Activated CD8-positive, alpha-beta T cell treated with anti-CD3 and anti-CD28 coated beads for 36 hours (primary cell): ENCODE measurements around the gene TSSK6. TPM values are rescaled to one million over a fixed set of nuclear protein-coding genes. Genes with fewer than 3 reads are reported as not detected.

ENCODE experiments used
- ATAC-seq: fragments of 200-7000 bp; cut with Tn5 transposase; one replicate; pipeline ENCODE4 v1.10.0; 2021; ENCODE audit warnings: mild to moderate bottlenecking, moderate library complexity
- CTCF ChIA-PET: fragments of 350-600 bp; sonication (Branson Sonifier 250); formaldehyde crosslinking; loops from one replicate; lab custom pipeline; 2021; ENCODE audit warnings: antibody characterized with exemption; lab: Charles Lee
- POLR2A ChIA-PET: fragments of 350-600 bp; sonication (Branson Sonifier 250); formaldehyde crosslinking; loops from one replicate; lab custom pipeline; 2021; ENCODE audit warnings: antibody characterized with exemption; lab: Charles Lee
- DNase-seq: peaks from one replicate; pipeline ENCODE4 v3.0.0-alpha.2; 2020
- H3K27ac Mint-ChIP-seq: one replicate; pipeline ENCODE4 v1.8.0; 2021; ENCODE audit warnings: mild to moderate bottlenecking, mixed read lengths
- H3K27me3 Mint-ChIP-seq: one replicate; pipeline ENCODE4 v1.8.0; 2021; ENCODE audit warnings: mixed read lengths
- H3K36me3 Mint-ChIP-seq: one replicate; pipeline ENCODE4 v1.8.0; 2021; ENCODE audit warnings: low read depth, mixed read lengths
- H3K4me1 Mint-ChIP-seq: one replicate; pipeline ENCODE4 v1.8.0; 2021; ENCODE audit warnings: low read depth, mixed read lengths
- H3K4me3 Mint-ChIP-seq: one replicate; pipeline ENCODE4 v1.8.0; 2021; ENCODE audit warnings: mild to moderate bottlenecking, moderate library complexity, mixed read lengths
- H3K9me3 Mint-ChIP-seq: one replicate; pipeline ENCODE4 v1.8.0; 2021; ENCODE audit warnings: mixed read lengths
- intact Hi-C: fragments of 100-400 bp; cut with micrococcal nuclease; formaldehyde crosslinking; loops from one replicate; pipeline ENCODE4 v1.10.0; 2022
- total RNA-seq, 2 experiments: library from RNA; stranded (reverse); gene quantifications; one replicate each; pipeline ENCODE4 v1.2.3, GENCODE V29; 2021
- TF ChIP-seq, protein P1 (sequence below): fragments of 200-600 bp; IDR thresholded peaks from one replicate; pipeline ENCODE4 v1.8.0; 2022; ENCODE audit warnings: antibody characterized with exemption, mild to moderate bottlenecking

Gene TSSK6
- total RNA-seq, 2 experiments from 2014 or later: 3.4 to 4.9 TPM

DNA sequence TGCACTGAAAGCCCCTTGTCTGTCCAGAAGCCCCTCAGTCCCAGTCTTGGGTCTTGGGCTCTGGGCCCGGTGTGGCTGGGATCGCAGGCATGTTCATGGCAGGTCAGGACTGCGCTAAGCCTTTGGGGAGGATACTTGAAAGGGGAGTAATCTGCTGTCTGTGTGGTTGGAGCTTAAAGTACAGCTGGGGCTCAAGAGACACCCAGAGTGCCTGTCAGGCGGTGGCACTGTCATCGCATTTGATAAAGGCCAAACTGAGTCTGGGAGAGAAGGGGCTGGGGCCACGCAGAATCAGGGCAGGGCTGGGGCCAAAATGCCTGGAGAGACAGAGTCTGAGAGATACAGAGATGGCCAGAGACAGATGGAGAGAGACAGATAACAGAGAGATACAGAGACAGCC lies 18.5 kb upstream of the TSSK6 start:
- POLR2A ChIA-PET: no interaction called here
- H3K36me3 Mint-ChIP-seq: peaks cover 5% of the 10 kb centered on the region

DNA sequence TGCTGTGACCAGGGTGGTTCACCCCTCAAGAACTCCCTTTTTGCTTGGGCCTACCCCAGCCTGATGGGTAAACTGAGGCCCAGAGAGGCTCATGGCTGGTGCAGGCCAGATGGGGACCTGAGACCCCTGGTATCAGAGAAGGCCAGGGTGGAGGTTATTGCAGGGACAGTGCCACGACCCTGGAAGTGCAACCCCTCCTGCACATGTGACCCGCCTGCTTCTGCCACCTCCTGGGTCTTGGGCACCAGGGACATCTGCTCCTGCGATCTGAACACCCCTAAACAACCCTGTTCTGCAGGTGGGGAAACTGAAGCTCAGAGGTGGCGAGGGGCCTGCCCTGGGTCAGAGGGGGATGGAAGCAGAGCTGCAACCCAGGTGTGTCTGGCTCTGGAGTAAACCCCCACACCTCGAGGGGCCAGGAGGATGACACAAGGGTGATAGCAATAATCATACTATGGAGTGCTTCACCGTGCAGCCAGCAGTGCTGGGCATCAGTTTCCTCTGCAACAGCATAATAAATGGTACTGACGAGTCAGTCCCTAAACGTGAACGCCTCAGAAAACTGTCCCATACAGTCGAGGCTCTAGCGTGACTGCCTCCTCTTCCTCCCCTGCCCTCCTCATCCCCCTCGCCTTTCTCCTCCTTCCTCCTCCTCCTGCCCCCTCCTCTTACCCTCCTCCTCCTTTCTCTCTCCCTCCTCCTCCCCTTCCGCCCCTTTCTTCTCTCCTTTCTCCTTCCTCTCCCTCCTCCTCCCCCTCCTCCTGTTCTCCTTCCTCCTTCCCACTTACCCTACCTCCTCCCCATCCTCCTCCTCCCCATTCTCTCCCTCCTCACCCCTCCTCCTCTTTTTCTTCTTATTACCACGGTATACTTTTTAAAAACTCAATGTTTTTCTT lies 17.7 kb upstream of the TSSK6 start:
- Mint-ChIP-seq H3K9me3 (no peaks in the 10 kb centered on the region), H3K27me3 (no peaks in the 10 kb centered on the region), H3K4me1 (peaks cover 11% of the 10 kb centered on the region), H3K27ac (no peak overlapping the region), H3K4me3 (no peak overlapping the region), H3K36me3 (peaks cover 5% of the 10 kb centered on the region)
- DNase-seq (no peak), ATAC-seq (no peak)
- ChIA-PET POLR2A (interaction anchor here (0.8 to 2.6 kb wide), 11 partner anchors 8 to 118 kb away, joined by 3 to 15 read pairs (median 3); partner anchors contain the start of genes GMIP, NDUFA13 and TSSK6), CTCF (interaction anchor here (0.6 to 7.2 kb wide), 51 partner anchors 8 to 464 kb away, joined by 3 to 111 read pairs (median 5); partner anchors contain the start of genes GMIP, LPAR2, NDUFA13 and TSSK6)
- intact Hi-C loops: loop anchor here (2.0 to 5.0 kb wide), 2 partner anchors 110 to 424 kb away; partner anchors contain the start of gene GMIP
- TF ChIP-seq, protein P1, sequence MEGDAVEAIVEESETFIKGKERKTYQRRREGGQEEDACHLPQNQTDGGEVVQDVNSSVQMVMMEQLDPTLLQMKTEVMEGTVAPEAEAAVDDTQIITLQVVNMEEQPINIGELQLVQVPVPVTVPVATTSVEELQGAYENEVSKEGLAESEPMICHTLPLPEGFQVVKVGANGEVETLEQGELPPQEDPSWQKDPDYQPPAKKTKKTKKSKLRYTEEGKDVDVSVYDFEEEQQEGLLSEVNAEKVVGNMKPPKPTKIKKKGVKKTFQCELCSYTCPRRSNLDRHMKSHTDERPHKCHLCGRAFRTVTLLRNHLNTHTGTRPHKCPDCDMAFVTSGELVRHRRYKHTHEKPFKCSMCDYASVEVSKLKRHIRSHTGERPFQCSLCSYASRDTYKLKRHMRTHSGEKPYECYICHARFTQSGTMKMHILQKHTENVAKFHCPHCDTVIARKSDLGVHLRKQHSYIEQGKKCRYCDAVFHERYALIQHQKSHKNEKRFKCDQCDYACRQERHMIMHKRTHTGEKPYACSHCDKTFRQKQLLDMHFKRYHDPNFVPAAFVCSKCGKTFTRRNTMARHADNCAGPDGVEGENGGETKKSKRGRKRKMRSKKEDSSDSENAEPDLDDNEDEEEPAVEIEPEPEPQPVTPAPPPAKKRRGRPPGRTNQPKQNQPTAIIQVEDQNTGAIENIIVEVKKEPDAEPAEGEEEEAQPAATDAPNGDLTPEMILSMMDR: no peak

More for the DNA sequence above, 18.5 kb upstream of the TSSK6 start:
- TF ChIP-seq, protein P1: no peak
- CTCF ChIA-PET: interaction anchor here (3.1 to 7.2 kb wide), 3 partner anchors 21 to 111 kb away, joined by 17 to 111 read pairs (median 51); partner anchors contain the start of gene GMIP
- Mint-ChIP-seq H3K27ac (no peak overlapping the region), H3K4me1 (peaks cover 16% of the 10 kb centered on the region), H3K27me3 (peaks cover 4% of the 10 kb centered on the region), H3K9me3 (no peaks in the 10 kb centered on the region), H3K4me3 (no peak overlapping the region)
- no peak for DNase-seq
- ATAC-seq: no peak
- intact Hi-C loops: loop anchor here (2.0 to 5.0 kb wide), 2 partner anchors 109 to 423 kb away; partner anchors contain the start of gene GMIP

DNA sequence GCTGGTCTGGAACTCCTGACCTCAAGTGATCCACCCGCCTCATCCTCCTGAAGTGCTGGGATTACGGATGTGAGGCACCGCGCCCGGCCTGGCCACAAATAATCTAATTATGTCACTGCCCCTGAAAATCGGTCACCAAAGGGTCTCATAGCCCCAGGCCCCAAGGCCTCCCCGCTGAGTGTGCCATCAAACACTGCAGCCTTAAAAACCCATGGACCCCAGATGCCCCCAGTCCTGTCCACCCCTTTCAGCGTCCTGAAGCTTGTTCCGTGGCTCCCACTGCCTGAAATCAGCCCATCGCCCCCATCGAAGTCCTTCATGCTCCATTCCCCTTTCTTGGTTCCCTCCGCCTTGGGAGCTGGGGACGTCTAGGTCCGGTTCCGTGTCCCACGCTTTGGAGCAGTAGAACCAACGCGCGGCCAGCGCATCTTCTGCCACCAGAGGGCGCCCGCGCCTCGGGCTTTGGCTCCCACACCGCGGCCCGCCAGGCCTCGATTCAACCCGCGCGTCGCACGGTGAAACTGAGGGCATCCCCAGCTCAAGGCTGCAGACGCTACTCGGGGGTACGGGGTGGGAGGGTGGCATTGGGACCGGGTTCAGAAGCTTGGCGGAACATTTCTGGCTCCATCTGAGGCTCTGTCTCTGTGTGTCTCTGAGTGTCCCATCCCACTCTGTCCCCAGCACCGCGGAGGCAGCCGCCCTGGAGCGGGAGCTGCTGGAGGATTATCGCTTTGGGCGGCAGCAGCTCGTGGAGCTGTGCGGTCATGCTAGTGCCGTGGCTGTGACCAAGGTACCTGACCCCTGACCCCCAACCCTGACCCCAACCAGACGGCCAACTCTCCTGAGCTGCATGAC lies 16.8 kb upstream of the TSSK6 start:
- DNase-seq (peak; percentile 88), ATAC-seq (peak; percentile 82)
- intact Hi-C loops: loop anchor here (2.0 to 5.0 kb wide), 2 partner anchors 111 to 425 kb away; partner anchors contain the start of gene GMIP
- H3K4me3 Mint-ChIP-seq: no peak overlapping the region
- peaks cover 7% of the 10 kb centered on the region for H3K4me1 Mint-ChIP-seq
- H3K9me3 Mint-ChIP-seq: no peaks in the 10 kb centered on the region
- ChIA-PET CTCF (interaction anchor here (0.6 to 7.2 kb wide), 56 partner anchors 9 to 465 kb away, joined by 3 to 111 read pairs (median 4); partner anchors contain the start of genes GMIP, LPAR2, NDUFA13 and TSSK6), POLR2A (interaction anchor here (0.8 to 2.6 kb wide), 12 partner anchors 9 to 119 kb away, joined by 3 to 15 read pairs (median 3); partner anchors contain the start of genes GMIP, NDUFA13 and TSSK6)
- no peaks in the 10 kb centered on the region for H3K27me3 Mint-ChIP-seq
- H3K27ac Mint-ChIP-seq: peak overlapping the region; percentile 43
- H3K36me3 Mint-ChIP-seq: peaks cover 7% of the 10 kb centered on the region
- TF ChIP-seq, protein P1: peak; percentile 98

DNA sequence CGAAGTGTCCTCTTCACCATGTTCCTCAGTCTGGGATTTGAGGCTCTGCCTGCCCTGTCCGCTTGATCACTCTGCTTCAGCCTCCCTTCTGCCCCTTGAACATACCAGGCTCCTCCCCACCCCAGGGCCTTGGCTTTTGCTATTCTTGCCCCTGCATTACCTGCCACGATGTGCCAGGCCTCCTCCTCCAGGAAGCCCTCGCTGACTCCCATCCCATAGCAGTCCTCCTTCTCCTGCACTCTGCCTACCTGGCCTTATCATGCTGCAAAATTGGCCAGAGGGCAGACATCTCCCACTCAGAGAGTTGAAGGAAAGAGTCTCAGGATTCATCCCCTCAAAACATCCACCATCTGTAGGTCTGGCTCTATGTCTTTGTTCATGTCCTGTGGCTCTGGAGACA lies 15.5 kb upstream of the TSSK6 start:
- intact Hi-C loops: loop anchor here (5.0 kb wide), 1 partner anchor 426 kb away; no protein-coding TSS in a partner anchor
- ATAC-seq: no peak
- ChIA-PET POLR2A (interaction anchor here (1.4 to 2.6 kb wide), 5 partner anchors 14 to 113 kb away, joined by 3 to 15 read pairs (median 5); partner anchors contain the start of genes GMIP and NDUFA13), CTCF (interaction anchor here (1.3 to 7.2 kb wide), 8 partner anchors 9 to 291 kb away, joined by 3 to 111 read pairs (median 6); partner anchors contain the start of genes GMIP, TSSK6 and ZNF506)
- peaks cover 12% of the 10 kb centered on the region for H3K4me1 Mint-ChIP-seq
- no peak for DNase-seq
- H3K9me3 Mint-ChIP-seq: no peaks in the 10 kb centered on the region
- H3K36me3 Mint-ChIP-seq: peaks cover 10% of the 10 kb centered on the region
- TF ChIP-seq, protein P1: no peak
- H3K27me3 Mint-ChIP-seq: no peaks in the 10 kb centered on the region
- no peak overlapping the region for H3K27ac Mint-ChIP-seq
- H3K4me3 Mint-ChIP-seq: no peak overlapping the region
